ENCODE measurements around the gene TMC2.

TMC2 gene

DNA sequence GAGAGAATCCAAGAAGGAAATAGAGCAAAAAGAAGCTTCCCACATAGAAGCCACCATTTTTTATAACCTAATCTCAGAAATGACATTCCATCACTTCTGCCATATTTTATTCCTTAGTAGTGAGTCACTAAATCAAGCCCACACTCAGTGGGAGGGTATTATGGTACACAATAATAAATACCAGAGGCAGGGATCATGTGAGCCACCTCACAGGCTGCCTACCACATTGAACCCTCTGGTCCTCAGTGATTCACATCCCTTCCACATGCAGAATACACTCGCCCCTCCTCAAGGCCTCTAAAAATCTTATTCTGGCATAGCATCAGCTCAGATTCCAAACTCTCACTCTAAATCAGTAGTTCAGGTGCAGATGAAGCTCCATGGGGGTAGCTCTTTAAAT, 49.4 kb downstream of the TMC2 start:
- no peak for DNase-seq (ENCODE audit: low read depth)

DNA sequence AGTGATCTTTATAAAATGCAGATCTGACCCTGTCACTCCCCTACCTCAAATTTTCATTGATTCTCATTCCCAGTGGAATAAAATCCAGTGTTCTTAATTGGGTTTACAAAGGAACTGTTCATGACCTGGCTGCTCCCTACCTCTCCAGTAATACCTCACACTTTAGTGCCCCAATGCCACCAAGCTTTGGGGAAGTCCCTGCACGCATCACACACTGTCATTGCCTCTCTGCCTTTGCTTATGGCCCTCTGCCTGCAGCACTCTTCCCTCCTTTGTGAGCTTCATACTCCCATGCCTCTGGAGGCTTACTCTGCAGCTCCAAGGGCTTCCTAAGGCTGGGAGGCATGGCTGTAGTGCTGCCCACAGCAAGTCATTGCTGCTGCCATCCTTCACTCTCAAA, 57.4 kb downstream of the TMC2 start:
- DNase-seq (ENCODE audit: low read depth): no peak

DNA sequence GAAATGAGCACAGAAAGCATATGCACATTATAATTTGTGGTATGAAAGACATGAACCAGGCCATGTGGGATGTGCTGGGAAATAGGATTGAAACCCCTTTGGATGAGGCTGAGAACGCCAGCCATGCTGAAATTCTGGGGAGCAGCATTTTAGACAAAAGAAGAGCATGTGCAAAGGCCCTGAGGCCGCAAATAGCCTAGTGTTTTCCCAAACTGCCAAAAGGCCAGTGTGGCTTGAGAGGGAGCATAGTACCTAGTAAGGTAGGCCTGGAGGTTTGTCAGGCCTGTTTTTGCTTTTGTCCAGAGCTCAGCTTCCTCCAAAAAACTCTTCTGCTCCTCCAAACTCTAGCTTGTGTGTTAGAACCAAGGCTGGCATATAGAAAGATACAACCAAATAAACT, 58.7 kb downstream of the TMC2 start:
- DNase-seq (ENCODE audit: low read depth): no peak

DNA sequence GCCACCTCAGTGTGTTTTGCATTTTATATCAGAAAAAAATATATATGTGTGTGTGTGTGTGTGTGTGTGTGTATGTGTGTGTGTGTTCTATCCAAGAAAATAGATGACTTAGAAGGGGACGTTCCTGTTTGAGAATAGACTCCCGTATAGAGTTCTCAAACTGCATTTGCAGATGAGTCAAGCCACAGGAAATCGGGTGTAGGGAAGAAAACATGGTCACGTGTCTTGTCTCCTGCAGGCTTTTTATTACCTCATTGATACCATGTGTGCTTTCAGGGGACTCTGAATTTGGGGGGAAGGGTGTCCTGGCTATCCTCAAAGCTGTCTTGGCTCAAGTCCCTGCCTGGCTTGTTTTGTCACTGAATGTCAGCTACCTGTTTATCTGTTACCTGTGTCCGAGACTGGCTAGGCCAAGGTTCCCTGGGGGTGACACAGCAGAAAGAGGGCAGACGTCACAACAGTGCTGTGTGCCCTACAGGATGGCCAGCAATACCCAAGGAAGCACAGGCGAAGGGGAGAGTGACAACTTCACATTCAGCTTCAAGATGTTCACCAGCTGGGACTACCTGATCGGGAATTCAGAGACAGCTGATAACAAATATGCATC, 60.4 kb downstream of the TMC2 start:
- no peak for DNase-seq (ENCODE audit: low read depth)

DNA sequence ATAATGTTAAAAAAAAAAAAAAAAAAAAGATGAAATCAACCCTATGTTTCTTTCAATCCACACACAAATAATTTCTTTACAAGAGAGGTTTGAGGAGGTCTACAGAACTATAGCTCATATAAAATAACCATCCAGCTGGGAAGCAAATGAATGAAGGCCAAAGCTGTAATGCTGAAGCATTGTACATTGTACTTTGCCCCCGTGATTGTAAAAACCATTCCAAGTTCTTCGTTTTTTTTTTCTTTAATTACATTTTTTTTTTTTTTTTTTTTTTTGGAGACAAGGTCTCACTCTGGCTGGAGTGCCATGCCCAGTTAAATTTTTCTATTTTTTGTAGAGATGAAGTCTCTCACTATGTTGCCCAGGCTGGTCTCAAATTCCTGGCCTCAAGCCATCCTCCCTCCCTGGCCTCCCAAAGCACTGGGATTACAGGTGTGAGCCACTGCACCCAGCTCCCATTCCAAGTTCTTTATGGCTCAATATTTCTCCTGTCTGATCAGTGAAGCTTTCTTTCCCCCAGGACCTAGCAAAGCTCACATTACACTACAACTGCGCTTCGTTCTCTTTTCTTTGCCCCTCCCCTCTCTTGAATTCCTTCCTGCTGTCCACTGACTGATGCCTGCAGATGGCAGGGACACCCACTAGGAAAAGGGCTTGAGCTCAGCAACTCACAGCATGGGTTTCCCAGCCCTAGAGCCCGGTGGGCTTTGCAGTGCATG, 63.1 kb downstream of the TMC2 start:
- no peak for DNase-seq (ENCODE audit: low read depth)

DNA sequence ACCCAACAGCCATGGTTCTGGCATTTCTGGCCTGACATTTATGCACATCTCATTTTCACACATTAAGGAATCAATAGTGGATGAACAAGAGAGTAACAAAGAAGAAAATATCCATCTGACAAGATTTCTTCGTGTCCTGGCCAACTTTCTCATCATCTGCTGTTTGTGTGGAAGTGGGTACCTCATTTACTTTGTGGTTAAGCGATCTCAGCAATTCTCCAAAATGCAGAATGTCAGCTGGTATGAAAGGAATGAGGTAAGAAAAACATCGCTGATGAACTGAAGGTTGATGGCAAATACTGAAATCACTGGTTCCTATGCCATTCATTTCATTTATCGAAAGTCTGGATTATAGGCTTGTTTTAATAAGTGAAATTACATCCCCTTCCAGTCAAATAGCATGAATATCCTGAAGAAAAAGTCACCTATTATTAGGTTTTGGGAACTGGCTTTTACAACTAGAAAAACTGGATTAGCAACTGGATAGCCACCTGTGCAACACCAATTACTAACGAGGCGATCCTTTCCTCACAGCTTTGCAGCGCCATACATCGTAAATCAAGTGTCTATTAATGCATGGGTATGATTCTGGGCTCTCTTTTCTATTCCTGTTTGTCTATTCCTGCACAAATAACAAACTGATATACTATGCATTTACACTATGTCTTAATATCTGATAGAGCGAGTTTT, 65.8 kb downstream of the TMC2 start:
- no peak for DNase-seq (ENCODE audit: low read depth)

DNA sequence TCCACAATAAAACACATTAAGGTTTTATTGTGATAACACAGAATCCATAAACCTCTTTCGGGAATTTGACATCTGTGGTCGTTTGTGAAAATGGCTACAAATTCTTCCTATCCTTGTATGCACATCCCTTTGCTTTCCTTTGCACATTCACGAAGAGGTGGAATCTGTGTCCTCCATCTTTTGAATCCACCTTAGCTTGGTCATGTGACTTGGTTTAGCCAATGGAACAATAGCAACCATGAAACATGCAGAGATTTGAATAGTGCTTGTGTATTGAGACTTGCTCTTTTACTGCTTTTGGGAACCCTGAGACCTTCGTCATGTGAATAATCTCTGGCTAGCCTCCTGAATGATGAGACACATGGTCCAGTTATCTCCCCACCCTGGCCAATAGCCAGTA, 66.4 kb downstream of the TMC2 start:
- DNase-seq (ENCODE audit: low read depth): no peak

DNA sequence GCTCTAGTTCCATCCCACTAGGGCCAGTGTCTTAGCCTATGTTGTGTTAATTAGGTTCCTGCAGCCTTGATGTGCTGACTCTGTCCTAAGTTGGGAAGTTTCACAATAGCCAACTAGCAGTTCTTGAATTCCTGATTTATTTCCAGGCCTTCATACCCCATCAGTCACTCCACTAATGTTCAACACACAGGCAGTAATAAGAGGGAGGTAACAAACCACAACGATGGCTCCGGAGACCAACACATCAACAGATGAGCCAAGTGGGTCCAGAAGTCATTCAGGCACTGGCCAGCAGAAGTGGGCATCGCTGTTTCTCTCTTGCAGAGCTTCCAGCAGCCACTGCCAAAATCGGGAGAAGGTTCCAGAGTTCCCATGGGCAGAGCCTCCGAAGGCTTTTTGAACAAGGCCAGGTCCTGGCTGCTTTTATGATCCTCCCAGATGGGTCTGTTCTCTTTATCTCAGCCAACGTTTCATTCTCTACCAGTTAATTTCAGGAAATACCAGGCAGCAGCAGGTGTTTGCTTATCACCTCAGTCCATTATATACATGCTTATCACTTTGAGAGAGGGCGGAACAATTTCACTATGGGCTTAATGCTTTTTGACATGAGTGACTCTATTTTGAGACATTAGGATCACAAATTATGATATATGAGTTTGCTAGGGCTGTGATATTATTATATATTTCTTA, 67.6 kb downstream of the TMC2 start:
- DNase-seq (ENCODE audit: low read depth): no peak

DNA sequence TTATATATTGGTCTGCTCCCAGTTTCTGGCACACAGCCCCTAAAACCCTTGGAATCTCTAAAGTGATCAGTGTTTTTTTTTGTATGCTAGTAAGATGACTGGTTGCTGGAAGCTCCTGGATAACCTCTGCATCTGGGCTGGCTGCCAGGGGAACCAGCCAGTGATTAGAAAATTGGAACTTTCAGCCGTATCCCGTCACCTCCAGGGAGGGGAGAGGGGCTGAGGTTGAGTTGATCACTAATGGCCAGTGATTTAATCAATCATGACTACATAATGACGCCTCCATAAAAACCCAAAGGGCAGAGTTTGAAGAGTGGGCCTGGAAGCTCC, 68.1 kb downstream of the TMC2 start:
- DNase-seq (ENCODE audit: low read depth): no peak

DNA sequence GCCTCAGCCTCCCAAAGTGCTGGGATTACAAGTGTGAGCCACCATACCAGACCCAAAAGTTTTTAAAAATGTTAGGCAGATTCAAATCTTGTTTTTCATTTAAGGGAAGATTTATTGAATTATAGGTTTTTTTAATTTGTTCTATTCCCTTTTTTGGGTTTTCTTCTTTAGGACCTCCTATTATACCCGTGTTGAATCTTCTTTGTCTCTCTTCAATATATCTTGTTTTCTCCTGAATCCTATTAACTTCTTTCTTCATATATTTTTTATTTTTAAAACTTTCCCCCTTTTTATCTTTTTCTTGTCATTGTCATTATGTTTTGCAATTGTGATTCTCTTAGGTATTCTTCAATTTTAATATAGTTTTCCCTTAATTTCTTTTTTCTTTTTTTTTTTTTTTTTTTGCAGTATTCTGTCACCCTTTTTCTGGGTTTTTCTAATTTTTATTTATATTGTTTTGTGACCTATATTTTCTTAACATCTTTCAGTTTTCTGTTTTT, 70.2 kb downstream of the TMC2 start:
- DNase-seq (ENCODE audit: low read depth): no peak

DNA sequence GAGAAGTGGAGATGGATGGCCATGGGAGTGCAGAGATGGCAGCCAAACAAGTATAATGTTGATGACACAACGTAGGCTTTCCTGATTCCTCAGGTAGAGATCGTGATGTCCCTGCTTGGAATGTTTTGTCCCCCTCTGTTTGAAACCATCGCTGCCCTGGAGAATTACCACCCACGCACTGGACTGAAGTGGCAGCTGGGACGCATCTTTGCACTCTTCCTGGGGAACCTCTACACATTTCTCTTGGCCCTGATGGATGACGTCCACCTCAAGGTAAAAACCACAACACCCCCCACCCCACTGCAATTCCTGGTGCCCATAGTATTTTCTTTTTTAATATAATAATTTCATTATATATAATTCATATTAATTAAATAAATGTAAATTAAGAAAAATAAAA, 74.0 kb downstream of the TMC2 start:
- DNase-seq (ENCODE audit: low read depth): no peak

DNA sequence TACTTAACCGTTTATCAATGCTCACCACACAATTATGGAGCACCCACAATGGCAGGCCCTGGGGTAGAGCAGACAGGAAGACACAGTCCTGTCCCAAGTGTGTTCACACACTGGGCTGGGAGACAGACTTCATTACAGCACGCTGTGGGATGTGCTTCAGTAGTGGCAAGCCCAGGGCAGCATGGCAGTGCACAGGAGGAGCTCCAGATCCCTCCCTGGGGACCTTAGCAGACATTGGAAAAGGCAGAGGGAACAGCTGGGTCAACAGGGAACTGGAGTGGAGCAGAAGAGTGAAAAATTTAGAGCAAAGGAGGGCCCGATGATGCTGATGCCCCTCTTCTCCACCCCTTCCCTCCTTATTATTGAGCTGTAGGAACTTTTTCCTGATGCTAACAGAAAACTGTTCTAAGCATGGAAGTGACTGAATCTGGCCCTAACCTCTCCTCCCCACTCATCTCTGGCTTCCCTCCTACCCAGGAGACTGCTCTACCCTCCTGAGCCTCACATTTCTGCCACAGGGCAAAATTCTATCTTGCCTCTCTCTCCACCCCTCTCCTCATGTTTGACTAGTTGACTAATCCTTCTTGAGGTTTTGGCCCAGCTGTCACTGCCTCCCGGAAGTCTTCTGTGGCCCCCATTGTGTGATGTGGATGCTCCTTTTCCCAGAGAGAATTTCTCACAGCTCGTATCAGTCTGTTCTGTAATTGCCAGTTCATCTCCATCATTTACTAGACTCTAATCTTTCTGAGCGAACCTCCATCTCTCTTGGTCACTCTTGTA, 74.8 kb downstream of the TMC2 start:
- no peak for DNase-seq (ENCODE audit: low read depth)

DNA sequence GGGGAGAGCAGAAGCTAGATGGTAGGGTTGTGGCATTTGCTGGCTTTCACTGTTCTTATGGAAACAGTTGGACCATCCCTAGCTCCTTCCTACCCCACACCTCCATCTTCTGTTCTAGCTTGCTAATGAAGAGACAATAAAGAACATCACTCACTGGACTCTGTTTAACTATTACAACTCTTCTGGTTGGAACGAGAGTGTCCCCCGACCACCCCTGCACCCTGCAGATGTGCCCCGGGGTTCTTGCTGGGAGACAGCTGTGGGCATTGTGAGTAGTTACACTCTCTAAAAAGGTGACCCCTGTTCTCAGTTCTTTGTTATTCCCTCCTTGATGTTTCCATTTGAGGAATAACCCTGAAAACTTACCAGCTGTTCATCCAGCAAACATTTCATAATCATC, 75.7 kb downstream of the TMC2 start:
- DNase-seq (ENCODE audit: low read depth): no peak

DNA sequence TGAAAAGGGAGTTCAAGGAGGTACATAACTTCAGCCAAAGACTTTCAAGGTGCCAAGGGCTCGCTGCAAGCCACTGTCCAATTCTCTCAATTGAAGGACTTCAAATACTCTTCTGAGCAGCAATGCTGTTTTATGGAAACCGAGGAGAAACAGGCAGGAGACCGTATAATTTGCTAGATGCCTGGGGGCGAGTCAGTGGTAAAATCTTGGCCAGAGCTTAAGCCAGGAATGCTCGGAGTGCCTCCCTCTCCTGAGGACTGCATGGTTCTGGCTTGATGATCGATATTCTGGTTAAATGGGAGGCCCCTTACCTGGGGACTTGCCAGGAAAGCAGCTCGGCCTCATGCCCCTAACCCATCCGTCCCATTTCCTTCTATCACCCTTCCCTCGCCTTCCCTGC, 80.3 kb downstream of the TMC2 start:
- no peak for DNase-seq (ENCODE audit: low read depth)

DNA sequence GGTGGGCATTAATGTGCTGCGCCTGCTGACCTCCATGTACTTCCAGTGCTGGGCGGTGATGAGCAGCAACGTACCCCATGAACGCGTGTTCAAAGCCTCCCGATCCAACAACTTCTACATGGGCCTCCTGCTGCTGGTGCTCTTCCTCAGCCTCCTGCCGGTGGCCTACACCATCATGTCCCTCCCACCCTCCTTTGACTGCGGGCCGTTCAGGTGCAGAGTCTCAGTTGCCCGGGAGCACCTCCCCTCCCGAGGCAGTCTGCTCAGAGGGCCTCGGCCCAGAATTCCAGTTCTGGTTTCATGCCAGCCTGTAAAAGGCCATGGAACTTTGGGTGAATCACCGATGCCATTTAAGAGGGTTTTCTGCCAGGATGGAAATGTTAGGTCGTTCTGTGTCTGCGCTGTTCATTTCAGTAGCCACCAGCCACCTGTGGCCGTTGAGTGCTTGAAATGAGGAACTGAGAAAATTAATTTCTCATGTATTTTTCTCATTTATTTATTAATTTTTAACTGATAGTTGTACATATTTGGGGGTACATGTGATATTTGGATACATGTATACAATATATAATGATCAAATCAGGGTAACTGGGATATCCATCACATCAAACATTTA, 80.8 kb downstream of the TMC2 start:
- no peak for DNase-seq (ENCODE audit: low read depth)

DNA sequence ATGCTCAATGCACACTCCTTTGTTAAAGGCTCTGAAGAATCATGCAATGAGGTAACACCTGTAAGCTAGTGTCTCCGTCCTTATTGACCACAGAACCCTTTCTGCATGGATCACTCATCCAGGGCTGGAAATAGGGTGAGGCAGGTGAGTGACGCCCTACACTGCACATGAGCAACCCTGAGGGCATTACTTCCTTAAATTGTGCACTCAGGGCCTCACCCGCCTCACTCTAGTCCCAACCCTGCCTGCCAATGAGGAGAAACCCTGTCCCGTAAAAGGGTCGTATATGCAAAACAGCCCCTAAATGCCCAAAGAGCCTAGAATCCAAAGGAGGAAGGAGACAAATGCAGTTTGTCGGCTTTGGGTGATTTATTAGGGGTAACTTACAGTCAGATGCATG, 82.4 kb downstream of the TMC2 start:
- no peak for DNase-seq (ENCODE audit: low read depth)

DNA sequence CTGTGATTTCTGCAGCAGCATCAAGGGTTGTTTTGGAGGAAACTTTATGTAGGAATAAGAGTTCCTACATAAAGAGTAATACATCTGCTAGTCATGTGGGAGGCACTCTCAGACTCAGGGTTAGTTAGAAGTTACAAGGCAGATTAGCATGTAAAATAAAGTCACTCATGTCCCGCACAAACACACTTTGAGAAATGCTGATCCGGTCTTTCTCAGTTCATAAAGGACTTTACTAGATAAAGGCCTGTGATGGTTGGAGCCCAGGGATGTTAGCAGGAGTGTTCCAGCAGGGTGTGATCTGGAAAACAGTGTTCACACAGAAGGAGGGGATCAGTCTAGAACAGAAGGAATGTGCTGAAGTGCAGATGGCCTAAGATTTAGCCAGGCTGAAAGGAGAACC, 83.0 kb downstream of the TMC2 start:
- DNase-seq (ENCODE audit: low read depth): no peak

DNA sequence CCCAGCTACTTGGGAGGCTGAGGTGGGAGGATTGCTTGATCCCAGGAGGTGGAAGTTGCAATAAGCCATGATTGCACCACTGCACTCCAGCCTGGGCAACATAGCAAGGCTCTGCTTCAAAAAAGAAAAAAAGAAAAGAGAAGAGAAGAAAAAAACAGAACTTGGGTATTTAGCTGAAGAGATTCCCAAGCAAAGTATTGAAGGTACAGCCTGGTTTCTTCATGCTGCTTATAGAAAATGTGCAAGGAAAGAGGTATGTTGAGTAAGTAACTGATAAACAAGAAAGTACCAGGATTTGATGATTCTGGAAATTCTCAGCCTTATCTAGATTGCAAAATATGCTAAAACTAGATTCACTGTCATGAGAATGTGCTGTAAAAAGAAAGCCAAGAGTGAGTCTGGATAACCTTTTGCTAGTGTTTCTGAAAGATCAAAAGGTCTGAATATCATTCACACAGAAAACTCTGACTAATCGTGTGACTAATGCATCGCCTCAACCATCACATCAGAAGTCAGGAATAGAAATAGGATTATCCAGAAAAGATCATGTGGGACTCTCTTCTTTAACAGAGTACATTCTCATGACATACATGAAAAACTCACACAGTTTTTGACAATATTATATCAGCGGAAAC, 83.7 kb downstream of the TMC2 start:
- no peak for DNase-seq (ENCODE audit: low read depth)

DNA sequence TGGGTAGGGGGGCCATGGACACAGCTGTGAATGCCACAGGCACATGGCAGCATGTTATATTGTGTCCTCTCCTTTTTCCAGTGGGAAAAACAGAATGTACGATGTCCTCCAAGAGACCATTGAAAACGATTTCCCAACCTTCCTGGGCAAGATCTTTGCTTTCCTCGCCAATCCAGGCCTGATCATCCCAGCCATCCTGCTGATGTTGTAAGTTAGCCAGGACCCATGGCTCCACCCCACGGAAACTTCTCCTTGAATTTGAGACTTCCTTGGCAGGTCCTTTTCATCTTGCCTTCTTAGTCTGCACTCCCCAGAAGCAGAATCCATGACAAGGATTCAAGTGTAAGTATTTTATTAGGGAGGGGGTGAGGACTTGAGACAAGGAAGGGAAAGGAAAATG, 87.8 kb downstream of the TMC2 start:
- no peak for DNase-seq (ENCODE audit: low read depth)

DNA sequence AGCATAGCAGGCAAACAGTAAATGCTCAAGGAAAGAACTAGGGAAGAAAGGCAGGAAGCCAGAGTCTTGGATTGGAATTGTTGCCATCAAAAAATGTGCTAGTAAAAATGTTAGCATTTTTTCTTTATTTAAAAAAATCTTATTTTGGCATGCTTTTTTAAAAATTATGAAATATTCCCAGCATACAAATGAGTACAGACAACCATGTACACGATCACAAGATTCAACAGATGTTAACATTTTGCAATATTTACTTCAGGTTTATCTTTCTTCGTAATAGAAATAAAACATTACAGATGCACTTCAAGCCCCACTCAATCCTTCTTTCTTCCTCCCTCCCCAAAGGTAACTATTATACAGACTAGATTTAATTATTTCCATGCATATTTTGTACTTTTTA, 88.7 kb downstream of the TMC2 start:
- DNase-seq (ENCODE audit: low read depth): no peak

DNA sequence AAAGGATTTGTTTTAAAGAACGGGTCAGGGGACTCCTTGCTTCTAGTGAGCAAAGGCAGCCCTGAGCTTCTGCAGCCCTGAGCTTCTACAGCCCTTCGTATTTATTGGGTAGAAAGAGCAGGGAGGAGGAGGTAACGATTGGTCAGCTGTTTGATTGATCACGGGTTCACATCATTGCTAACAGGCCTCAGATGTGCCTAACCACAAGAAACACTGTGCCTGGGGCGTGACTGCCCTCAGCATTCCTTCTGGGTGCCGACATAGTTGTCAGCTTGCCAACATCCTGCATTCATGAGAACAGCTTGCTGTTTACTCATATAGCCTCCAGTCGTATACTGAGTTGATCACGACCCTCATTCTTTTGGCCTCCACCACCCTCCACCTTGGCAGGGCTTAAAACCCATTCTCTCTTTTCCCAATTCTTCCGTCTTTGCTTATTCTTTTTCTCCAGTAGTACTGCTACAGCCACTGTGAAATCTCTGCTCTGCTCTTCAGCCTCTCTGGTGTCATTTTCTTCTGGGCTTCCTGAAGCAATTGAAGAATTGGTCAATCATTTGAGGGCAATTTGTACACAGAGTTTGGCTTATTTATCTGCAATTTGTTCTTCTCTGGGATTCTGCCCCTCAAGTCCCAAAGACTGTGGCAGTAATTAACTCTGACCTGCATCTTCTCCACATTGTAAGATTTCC, 90.6 kb downstream of the TMC2 start:
- DNase-seq (ENCODE audit: low read depth): no peak
